HG02943 (cell line): ENCODE data around the gene FLYWCH1.
"Not testable (repeated sequence)": the region's sequence is repeated elsewhere in the genome, so short reads cannot be mapped to it uniquely, and the experiment has no call there.

Experiments
- ATAC-seq: cut with Tn5 transposase; IDR thresholded peaks from one replicate; pipeline ENCODE4 v1.9.1; 2021; ENCODE audit warnings: mild to moderate bottlenecking, low read depth, moderate library complexity; ENCODE audit not compliant: unreplicated experiment

FLYWCH1 gene

DNA sequence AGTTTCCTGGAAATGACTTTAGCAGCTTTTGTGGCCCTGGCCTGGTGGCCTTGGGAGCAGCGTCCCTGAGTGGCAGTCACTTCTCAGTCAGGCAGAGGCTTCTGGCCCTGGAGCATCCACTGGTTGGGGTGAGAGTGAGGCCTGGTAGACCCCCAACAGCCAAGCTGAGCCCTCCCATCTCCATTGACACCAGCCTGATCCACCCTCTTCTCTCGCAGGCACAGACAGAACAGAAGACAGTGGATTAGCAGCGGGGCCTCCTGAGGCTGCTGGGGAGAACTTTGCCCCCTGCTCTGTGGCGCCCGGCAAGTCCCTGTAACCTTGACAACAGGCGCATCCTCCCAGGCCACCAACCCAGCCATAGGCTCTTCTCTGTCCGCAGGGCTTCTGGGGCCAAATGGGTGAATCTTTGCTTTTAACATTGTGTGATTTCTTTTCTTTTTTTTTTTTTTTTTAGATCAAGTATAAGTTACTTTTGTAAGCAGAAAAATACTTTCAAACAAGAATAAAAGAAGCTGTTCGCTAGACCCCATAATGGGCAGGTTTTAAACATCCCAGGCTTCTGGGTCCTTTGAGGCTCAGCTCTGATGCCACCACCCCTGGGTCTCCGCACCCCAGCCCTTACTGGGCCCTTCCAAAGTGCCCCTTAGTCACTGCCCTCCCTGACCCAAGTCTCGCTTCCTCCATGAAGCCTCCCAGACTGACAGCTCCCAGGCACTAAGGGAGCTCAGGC is 12.7 kb upstream of the FLYWCH1 start:
- ATAC-seq: no peak

DNA sequence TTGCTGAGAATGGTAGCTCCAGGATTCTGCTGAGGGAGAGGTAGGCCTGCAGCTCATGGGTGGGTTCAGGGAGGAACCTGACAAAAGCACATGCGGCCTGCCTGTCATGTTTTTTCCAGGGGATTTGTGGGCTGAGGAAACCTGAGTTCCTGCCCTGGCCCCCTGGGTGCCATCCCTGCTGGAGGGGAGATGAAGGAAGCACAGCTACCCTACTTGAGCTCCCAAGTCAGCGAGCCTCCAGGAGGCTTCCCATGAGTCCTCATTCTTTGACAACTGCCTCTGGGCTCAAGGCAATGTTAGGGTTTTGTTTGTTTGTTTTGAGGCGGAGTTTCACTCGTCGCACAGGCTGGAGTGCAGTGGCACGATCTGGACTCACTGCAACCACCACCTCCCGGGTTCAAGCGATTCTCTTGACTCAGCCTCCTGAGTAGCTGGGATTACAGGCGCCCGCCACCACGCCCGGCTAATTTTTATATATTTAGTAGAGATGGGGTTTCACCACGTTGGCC is 12.1 kb upstream of the FLYWCH1 start:
- no peak for ATAC-seq

DNA sequence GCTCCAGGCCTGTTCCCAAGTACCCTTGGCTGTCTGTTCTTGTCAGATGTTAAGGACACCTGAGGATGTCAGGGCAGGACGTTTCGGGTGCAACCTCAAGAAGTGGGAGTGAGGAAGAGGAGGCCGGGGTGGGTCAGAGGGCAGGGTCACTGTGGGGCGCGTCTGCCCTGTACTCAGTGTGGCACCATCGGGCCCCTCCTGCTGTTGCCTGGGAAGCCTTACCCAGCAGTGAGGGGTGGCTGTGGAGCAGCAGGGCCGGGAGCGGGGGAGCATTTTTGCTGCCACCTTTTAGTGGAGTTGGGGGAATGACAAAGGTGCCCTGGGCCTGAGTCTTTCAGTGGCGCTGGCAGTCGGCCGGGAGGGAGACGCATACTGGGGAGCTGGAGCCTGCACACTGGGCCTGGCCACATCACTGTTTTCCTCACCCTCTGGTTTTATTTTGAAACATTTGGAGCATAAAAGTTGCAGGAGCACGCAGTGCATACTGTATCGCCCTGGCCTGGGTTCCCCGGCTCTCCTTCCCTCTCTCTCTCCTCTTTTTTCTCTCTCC is 11.1 kb upstream of the FLYWCH1 start:
- no peak for ATAC-seq

DNA sequence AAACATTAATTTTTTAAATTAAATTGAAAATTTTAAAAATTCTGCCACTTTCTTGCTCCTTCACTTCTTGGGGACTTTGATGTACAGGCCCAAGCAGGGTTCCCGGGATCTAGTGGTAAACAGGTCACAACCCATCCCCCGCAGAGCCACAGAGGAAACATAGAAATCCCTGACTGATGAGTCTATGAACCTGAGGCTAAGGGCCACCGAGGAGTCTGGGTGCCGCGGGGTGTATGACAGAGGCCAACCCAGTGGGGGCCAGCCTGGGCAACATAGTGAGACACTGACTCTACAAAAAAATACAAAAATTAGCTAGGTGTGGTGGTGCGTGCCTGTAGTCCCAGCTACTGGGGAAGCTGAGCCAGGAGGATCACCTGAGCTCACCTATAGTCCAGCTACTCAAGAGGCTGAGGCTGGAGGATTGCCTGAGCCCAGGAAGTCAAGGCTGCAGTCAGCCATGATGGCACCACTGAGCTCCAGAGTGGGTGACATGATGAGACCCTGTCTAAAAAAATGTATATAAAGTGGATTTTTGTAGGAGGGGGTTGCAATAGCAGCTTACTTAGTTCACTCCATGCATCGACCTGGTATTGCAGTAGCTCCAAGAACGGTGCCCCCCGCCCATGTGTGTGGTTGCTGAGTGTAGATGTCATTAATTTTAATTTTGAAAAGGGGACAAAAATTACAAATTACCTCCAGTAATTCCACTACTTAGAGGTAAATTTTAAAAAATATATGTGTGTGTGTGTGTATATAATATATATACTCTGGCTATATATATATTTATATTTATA is 9.2 kb upstream of the FLYWCH1 start:
- no peak for ATAC-seq

DNA sequence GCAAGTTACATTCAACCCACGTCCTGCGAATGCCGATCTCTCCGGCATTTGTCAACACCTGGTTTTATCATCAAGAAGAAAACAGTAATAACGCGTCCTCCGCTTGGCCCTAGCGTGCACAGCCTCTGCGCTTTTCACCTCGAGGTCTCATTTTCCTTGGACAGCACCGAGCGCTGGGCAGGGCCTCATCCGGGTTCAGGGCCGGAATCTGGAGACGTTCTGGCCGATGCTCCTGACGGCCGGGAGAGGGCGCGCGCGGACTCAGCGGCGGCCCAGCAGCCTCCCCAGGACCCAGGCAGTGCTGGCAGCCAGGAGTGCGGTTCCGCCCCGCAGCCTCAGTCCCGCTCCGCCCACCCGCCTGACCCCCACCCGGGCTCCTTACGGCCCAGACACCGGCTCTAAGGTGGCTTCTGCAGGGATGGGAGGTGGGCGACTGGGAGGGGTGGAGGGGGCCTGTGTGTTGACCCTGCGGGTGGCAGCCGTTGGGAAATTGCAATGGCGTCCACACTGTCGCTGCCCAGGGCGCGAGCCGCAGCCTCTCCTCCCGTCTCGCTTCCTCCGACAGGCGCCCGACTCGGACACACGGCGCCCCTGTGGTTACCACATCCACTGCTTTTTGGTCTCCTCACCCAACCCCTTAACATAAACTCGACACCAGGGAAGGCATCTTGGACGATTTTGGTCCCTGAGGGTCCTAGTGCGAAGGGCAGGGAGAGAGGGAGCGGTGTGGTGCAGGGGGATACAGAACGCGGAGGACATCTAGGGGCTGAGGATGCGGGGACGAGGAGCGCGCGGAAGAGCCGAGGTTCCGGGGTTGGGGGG is 7.4 kb upstream of the FLYWCH1 start:
- ATAC-seq: peak; percentile 49

DNA sequence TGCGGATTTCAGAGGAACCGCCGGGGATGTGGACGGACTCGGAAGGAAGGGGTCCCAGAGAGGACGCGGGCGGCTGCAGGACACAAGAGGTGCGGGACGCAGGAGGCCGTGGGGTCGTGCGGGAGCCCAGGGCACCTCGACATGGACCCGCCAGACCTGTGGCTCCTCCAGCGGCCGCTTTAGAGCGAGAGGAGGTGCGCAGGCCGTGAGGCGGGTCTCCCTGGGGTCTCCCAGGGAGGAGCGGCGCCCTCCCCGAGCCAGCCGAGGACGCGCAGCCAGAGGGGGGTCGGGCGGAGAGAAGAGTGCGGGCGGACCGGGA is 6.8 kb upstream of the FLYWCH1 start:
- peak; percentile 8 for ATAC-seq

DNA sequence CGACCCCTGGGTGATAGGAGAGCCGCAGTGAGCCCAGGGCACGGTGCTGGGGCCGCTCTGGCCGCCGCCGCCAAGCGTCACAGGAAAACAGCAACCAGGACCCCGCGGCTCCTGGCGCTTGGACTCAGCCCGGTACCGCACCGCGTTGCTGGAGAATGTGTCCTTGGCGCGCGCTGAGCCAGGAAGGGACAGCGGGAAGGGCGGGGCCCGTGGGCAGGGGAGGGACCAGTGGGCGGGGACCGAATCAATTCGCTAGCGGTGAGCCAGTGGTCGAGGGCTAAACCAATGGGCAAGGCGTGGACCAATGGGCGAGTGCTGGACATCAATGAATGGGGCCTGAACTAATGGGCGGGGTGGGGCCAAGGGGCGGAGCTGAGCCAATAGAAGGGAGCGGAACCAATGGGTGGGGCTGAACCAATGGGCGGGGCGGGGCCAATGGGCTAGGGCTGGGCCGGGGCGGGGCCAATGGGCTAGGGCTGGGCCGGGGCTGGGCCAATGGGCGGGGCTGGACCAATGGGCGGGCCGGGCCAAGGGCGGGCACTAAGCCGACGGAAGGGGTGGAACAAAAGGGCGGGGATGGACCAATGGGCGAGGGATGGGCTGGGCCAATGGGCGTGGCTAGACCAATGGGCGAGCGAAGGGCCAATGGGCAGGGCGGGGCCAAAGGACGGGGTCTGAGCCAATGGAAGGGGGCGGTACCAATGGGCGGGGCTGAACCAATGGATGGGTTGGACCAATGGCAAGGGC is 6.3 kb upstream of the FLYWCH1 start:
- peak; percentile 60 for ATAC-seq

DNA sequence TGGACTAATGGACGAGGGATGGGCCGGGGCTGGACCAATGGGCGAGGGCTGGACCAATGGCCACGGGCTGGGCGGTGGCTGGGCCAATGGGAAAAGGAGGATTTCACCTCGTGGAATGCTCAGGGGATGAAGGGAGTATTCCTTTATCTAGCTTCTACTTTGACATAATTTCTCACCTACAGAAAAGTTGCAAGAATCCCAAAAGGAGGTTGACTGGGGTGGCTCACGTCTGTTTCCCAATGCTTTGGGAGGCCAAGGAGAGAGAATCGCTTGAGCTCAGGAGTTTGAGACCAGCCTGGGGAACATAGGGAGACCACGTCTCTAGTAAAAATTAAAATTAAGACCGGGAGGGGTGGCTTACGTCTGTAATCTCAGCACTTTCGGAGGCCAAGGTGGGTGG is 5.7 kb upstream of the FLYWCH1 start:
- ATAC-seq: no peak

DNA sequence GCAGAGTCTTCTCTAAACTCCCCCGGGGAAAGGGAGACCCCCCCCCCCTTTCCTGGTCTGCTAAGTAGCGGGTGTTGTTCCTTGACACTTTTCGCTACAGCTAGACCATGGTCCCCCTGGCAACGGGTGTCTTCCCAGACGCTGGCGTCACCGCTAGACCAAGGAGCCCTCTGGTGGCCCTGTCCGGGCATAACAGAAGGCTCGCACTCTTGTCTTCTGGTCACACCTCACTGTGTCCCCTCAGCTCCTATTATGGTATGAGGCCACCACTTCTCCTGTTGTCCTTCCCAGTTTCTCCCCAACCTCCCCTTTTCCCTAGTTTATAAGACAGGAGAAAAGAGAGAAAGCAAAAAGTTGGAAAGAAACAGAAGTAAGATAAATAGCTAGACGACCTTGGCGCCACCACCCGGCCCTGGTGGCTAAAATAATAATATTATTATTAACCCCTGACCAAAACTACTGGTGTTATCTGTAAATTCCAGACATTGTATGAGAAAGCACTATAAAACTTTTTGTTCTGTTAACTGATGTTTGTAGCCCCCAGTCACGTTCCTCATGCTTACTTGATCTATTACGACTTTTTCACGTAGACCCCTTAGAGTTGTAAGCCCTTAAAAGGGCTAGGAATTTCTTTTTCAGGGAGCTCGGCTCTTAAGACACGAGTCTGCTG is 4.5 kb upstream of the FLYWCH1 start:
- ATAC-seq: not testable (repeated sequence)

DNA sequence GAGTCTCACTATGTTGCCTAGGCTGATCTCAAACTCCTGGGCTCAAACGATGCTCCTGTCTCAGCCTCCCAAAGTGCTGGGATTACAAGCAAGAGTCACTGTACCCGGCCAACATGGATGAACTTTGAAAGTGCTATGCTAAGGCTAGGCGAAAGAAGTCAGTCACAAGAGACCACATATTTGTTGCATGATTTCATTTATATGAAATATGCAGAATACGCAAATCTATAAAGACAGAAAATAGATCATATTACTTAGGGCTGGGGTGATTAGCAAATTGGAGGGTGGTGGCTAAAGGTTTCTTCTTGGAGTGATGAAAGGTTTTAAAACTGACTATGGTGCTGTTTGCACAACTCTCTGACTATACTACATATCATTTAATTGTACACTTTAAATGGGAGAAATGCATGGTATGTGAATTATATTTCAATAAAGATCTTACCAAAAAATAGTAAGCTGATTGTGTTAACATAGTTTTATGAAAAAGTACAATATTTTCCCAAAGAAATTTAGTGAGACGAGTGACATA is 1.2 kb upstream of the FLYWCH1 start:
- ATAC-seq: no peak

DNA sequence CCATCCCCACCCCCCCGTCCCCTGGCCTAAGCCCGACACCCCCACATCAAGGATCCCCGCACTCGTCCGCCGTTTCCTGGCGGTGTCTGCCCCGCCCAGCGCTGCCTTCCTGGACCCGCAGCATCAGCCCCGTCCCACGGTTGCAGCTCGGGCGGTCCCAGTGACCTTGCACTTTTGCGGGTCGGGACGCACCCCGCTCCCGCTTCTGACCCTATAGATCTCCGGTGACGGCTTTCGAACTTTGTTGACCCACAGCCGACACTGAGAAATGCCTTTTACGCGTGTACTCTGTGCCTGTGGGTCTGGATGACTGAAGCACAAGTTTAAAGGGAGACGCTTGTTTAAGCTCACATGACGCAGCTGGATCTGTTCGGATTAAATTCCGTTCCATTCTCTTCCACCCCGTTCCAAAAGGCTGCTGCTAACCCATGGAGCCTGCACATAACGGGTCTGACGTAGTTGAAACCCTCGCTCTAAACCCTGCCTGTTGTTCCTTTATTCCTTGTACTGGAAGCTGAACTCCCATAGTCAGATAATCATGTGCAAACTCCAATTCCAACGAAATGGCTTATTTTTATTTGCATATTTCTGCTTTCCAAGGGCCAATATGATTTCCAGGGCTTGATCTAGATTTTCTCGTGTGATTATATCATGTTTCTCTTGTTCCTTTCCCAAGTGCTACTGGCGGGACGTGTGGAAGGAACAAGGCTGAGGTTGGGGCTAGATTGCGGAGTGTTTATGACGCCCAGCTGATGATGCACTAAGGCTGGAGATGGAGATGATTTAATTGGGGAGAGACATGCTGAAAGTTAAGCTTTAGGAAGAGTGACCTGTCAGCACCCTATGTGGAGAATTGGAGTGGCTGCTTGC is 834 bp downstream of the FLYWCH1 start:
- ATAC-seq: peak; percentile 9

DNA sequence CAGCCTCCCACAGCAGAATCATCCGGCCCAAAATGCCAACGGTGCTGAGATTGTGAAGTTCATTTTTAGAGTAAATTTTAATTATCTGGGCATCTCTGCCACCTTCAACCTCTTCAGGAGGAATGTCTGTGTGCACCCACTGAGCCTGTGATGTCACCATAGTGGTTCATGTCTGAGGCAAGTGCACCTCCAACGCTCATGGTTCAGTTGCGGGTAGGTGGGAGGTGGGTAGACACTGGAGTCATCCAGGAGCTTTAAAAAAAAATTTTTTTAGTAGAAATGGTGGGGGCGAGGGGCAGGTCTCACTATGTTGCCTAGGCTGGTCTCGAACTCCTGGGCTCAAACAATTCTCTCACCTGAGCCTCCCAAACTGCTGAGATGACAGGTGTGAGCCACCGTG is 1.9 kb downstream of the FLYWCH1 start:
- ATAC-seq: no peak

DNA sequence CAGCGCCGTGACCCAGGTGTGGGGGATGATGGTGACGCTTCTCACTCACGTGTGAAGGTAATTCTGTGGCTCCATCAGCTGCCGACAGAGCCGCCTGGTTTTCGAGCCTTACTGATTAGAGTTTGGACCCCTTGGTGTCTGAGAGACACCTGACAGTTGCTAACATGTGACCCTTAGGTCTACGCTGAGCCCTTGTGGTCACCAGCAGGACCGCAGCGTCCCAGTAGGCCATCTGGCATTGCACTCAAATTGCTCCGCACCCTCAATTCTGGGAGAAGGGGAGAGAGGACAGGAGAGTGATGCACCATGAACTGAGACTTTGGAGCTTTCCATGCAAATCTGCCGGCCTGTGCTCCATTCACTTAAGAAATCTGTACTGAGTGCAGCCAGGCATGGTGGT is 2.5 kb downstream of the FLYWCH1 start:
- no peak for ATAC-seq

DNA sequence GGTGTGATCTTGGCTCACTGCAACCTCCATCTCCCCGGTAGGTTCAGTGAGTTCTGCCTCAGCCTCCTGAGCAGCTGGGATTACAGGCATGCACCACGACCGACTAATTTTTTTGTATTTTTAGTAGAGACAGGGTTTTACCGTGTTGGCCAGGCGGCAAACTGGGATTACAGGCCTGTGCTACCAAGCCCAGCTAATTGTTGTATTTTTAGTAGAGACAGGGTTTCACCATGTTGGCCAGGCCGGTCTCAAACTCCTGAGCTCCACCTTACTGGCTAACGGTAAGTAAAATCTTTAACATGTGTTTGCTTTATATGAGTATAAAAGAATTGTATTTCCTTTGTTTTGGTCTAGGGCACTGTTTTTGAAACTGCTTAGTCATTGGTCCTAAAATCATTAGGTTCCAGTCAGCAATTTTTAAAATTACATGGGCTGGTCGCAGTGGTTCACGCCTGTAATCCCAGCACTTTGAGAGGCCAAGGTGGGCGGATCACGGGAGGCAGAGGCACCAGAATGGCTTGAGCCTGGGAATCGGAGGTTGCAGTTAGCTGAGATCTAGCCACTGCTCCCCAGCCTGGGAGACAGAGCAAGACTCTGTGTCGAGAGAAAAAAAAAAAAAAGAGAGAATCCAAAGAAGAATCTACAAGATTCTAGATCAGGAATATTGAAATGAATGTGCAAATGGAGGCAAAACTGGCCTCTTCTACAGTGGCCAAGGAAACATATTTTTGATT is 3.6 kb downstream of the FLYWCH1 start:
- ATAC-seq: no peak

DNA sequence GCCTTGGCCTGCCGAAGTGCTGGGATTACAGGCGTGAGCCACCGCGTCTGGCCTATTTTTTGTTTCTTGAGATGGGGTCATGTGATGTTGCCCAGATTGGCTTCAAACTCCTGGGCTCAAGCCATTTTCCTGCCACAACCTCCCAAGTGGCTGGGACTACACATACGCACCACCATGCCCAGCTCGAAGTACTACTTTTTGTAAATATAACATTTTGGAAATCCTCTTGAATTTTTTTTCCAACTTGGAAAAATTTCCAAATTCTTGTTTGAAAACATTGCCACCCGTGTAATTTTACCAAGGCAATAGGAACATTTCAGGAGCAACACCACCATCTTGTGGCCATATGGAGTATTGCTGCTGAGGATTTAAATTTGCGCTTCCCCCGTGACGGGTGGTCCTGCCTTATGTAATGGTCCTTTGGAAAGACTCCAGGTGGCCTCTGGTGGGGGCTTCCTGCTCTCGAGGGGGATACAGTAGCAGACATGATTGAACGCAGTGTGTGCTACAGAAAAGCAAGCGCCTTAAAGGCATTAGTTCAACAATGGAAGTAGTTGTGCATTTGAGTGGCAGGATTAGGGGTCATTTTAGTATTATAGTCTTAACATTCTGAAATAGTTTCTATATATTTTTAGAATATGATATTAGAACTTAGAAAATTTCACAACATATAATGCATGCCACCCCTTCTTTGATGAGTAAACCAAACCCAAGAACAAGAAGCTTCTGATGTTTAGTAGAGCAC is 8.0 kb downstream of the FLYWCH1 start:
- no peak for ATAC-seq

DNA sequence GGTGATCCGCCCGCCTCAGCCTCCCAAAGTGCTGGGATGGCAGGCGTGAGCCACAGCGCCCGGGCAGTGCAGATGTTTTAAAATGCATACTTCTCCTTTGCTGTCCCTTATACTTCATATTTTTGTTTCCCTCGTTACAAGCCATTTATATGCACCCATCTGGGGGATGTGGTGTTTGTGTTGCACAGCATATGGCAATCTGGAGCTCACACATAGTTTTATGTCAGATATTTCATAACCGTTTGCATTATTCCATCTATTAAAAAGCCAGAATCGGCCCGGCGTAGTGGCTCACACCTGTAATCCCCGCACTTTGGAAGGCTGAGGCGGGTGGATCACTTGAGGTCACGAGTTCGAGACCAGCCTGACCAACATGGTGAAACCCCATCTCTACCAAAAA is 11.8 kb downstream of the FLYWCH1 start:
- no peak for ATAC-seq
